ENCODE measurements around the gene CS. TPM values are rescaled to one million over a fixed set of nuclear protein-coding genes. Genes with fewer than 3 reads are reported as not detected.

The CS gene
- total RNA-seq, 1 experiment from 2014 or later: 254 TPM

DNA sequence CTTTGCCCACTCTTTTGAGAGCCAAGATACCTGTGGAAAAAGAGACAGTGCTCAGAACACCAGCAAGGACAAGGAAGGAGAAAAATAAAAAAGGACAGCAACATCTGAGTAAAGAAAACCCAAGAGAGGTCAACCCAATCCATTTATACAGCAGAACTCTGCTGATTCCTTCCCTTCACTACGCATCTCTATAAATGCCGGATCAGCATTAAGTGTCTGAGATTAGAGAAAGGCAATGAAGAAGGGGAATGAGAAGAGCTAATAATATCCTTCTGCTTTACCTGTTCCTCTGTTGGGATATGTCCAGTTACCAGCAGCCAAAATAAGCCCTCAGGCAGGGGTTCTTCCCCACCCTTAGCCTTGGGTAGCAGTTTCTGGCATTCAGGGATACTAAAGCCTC lies 17.6 kb downstream of the CS start:
- intact Hi-C loops (cut with micrococcal nuclease; ENCODE audit: unreplicated experiment): no loop called here
- CTCF ChIA-PET: no interaction called here
- Mint-ChIP-seq H3K4me1 (ENCODE audit: low read depth, unreplicated experiment) (peaks cover 6% of the 10 kb centered on the region), H3K27ac (ENCODE audit: unreplicated experiment) (no peak overlapping the region), H3K27me3 (ENCODE audit: unreplicated experiment) (no peaks in the 10 kb centered on the region), H3K4me3 (ENCODE audit: low read depth, unreplicated experiment) (no peak overlapping the region), H3K36me3 (ENCODE audit: insufficient read depth, unreplicated experiment) (peaks cover 78% of the 10 kb centered on the region), H3K9me3 (ENCODE audit: low read depth, unreplicated experiment) (no peaks in the 10 kb centered on the region)
- DNase-seq: no peak
- no TSS peak for BruUV-seq (replicated peaks)
- TF ChIP-seq, protein P1, sequence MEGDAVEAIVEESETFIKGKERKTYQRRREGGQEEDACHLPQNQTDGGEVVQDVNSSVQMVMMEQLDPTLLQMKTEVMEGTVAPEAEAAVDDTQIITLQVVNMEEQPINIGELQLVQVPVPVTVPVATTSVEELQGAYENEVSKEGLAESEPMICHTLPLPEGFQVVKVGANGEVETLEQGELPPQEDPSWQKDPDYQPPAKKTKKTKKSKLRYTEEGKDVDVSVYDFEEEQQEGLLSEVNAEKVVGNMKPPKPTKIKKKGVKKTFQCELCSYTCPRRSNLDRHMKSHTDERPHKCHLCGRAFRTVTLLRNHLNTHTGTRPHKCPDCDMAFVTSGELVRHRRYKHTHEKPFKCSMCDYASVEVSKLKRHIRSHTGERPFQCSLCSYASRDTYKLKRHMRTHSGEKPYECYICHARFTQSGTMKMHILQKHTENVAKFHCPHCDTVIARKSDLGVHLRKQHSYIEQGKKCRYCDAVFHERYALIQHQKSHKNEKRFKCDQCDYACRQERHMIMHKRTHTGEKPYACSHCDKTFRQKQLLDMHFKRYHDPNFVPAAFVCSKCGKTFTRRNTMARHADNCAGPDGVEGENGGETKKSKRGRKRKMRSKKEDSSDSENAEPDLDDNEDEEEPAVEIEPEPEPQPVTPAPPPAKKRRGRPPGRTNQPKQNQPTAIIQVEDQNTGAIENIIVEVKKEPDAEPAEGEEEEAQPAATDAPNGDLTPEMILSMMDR (IDR thresholded peaks at IDR 0.05; ENCODE audit: unreplicated experiment): no peak

DNA sequence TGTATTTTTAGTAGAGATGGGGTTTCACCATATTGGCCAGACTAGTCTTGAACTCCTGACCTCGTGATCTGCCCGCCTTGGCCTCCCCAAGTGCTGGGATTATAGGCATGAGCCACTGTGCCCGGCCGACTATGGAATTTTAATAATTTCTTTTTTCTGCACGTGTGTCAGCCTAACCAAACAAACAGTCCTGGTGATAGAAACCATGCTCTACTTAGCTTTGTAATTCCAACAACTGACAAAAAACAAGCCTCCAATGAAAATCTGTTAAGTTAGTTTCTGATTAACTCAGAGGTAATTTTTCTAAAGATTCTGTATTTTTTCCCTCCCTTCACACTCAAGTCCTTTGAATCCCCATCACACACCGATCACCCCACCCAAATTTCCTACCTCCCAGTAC lies 18.1 kb downstream of the CS start:
- TF ChIP-seq, protein P1 (IDR thresholded peaks at IDR 0.05; ENCODE audit: unreplicated experiment): no peak
- no peak overlapping the region for H3K4me3 Mint-ChIP-seq (ENCODE audit: low read depth, unreplicated experiment)
- DNase-seq: no peak
- peaks cover 6% of the 10 kb centered on the region for H3K4me1 Mint-ChIP-seq (ENCODE audit: low read depth, unreplicated experiment)
- no peak overlapping the region for H3K27ac Mint-ChIP-seq (ENCODE audit: unreplicated experiment)
- BruUV-seq (replicated peaks): no TSS peak
- H3K27me3 Mint-ChIP-seq (ENCODE audit: unreplicated experiment): no peaks in the 10 kb centered on the region
- H3K9me3 Mint-ChIP-seq (ENCODE audit: low read depth, unreplicated experiment): no peaks in the 10 kb centered on the region
- peaks cover 84% of the 10 kb centered on the region for H3K36me3 Mint-ChIP-seq (ENCODE audit: insufficient read depth, unreplicated experiment)
- CTCF ChIA-PET: no interaction called here
- intact Hi-C loops (cut with micrococcal nuclease; ENCODE audit: unreplicated experiment): no loop called here

DNA sequence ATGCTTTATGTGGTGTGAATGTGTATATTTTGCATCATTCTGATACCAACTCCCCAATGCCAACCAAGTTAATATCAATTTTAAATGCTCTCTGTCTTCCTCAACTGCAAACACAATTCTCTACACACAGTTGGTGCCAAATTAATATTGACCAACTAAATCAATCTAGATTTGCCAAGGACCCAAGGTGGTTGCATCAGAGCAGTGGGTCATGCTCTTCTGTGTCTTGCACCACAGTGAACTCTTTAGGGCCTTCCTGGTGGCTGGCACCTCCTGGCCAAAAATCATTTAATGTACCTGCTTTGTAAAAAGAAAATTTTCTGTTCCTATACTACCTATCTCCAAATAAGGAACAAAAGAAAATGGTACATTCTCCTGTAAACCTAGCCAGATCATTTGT lies 19.3 kb downstream of the CS start:
- no peak overlapping the region for H3K4me3 Mint-ChIP-seq (ENCODE audit: low read depth, unreplicated experiment)
- TF ChIP-seq, protein P1 (IDR thresholded peaks at IDR 0.05; ENCODE audit: unreplicated experiment): no peak
- no peaks in the 10 kb centered on the region for H3K4me1 Mint-ChIP-seq (ENCODE audit: low read depth, unreplicated experiment)
- no peaks in the 10 kb centered on the region for H3K9me3 Mint-ChIP-seq (ENCODE audit: low read depth, unreplicated experiment)
- CTCF ChIA-PET: no interaction called here
- intact Hi-C loops (cut with micrococcal nuclease; ENCODE audit: unreplicated experiment): no loop called here
- H3K36me3 Mint-ChIP-seq (ENCODE audit: insufficient read depth, unreplicated experiment): peaks cover 83% of the 10 kb centered on the region
- DNase-seq: no peak
- no peak overlapping the region for H3K27ac Mint-ChIP-seq (ENCODE audit: unreplicated experiment)
- no TSS peak for BruUV-seq (replicated peaks)
- H3K27me3 Mint-ChIP-seq (ENCODE audit: unreplicated experiment): no peaks in the 10 kb centered on the region

DNA sequence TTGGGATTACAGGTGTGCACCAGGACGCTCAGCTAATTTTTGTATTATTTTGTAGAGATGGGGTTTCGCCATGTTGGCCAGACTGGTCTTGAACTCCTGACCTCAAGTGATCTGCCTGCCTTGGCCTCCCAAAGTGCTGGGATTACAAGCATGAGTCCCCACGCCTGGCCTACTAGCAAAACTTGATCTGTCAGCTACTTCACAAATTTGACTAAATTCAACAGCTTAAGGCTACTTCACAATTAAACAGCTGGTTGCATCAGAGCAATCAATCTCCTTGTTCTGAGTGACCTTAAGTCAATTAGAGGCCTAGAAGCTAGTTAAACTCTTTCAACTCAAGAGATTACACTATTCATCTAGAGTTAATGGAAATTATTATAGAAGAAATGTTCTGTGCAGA lies 21.2 kb downstream of the CS start:
- H3K36me3 Mint-ChIP-seq (ENCODE audit: insufficient read depth, unreplicated experiment): peaks cover 73% of the 10 kb centered on the region
- no peaks in the 10 kb centered on the region for H3K9me3 Mint-ChIP-seq (ENCODE audit: low read depth, unreplicated experiment)
- H3K27ac Mint-ChIP-seq (ENCODE audit: unreplicated experiment): no peak overlapping the region
- intact Hi-C loops (cut with micrococcal nuclease; ENCODE audit: unreplicated experiment): no loop called here
- no peaks in the 10 kb centered on the region for H3K4me1 Mint-ChIP-seq (ENCODE audit: low read depth, unreplicated experiment)
- TF ChIP-seq, protein P1 (IDR thresholded peaks at IDR 0.05; ENCODE audit: unreplicated experiment): no peak
- CTCF ChIA-PET: interaction anchor here (0.8 kb wide), 1 partner anchor 35 kb away, joined by 3 read pairs; no protein-coding TSS in a partner anchor
- H3K27me3 Mint-ChIP-seq (ENCODE audit: unreplicated experiment): no peaks in the 10 kb centered on the region
- no peak overlapping the region for H3K4me3 Mint-ChIP-seq (ENCODE audit: low read depth, unreplicated experiment)
- no TSS peak for BruUV-seq (replicated peaks)
- no peak for DNase-seq

Data from Calu3 (cell line).